Left renal pelvis (tissue), 4 donors: ENCODE data around the gene CDK17. TPM values are rescaled to one million over a fixed set of nuclear protein-coding genes. Genes with fewer than 3 reads are reported as not detected.

ENCODE experiments used
- DNase-seq, 4 donors: peaks; one replicate each; pipeline ENCODE4 v3.0.0-alpha.2; 2013; ENCODE audit warnings: low read depth in 4 of 4, low spot score in 3 of 4
- polyA plus RNA-seq, 4 donors: library from polyadenylated mRNA; unstranded; fragments of 120-200 nt; gene quantifications; one replicate each; pipeline ENCODE4 v1.2.1, GENCODE V29; 2013; ENCODE audit not compliant: insufficient read length in 4 of 4

Gene CDK17
- polyA plus RNA-seq, 4 donors: 30.3 to 44.1 (median 38.7) TPM

DNA sequence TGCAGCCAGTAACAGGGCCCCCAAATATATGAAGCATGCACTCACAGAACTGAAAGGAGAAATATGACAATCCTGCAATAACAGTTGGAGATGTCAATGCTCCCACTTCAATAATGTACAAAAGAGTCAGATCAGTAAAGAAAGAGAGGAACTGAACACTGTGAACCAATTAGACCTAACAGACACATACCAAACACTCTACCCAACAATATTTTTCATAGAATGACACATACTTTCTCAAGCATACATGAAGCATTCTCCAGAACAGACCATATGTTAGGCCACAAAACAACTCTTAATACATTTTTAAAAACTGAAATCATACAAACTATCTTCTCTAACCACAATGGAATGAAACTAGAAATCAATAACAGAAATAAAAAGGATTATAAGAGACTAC lies 125.9 kb downstream of the CDK17 start:
- DNase-seq: no peak

DNA sequence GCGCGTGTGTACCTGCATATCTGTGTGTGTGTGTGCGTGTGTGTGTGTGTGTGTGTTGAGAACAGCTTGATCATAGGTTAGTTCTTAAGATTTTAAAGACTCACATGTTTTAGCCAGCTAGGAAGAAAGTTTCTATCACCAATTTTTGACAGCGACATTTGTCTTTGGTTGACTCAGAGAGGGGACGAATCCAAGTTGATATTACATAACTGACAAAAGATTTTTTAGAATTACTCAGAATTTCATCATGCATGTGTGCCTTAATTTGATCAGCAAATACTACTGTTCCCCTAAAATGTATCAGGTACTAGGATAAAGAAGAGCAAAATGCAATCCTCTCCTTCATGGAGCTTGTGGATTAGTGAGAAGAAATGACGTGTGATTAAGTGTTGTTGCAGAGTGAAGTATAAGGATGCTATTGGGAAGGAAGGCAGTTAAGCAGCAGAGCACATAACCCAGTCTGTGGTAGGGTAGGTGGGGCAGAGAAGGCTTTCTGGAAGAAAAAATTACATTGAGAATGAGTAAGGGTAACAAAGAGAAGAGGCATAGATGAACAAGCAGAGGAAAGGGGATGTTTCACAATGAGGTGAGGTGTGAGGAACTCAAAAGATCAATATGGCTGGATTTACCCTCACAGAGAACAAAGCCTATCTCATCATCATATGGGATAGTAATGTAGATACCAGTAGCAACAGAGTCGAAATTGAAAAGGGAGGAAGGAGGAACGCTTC lies 128.6 kb downstream of the CDK17 start:
- no peak for DNase-seq

DNA sequence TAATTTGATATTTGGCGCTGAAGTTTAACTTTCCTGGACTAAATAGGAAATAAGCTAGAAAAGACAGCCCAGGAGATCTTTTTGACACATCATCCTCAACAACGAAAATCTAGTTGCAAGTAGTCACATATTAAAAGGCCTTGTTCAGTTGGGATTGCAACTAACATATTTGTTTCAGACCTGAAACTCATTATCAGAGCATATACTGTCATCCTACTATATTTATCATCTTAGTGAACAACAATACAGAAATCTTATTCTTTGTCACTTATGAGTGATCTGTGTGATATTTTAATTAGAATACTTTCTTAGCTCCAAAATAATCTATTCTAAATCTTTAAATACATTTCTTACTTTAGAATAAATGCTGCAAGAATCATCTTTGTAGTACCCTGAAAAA lies 134.0 kb downstream of the CDK17 start:
- DNase-seq: no peak

DNA sequence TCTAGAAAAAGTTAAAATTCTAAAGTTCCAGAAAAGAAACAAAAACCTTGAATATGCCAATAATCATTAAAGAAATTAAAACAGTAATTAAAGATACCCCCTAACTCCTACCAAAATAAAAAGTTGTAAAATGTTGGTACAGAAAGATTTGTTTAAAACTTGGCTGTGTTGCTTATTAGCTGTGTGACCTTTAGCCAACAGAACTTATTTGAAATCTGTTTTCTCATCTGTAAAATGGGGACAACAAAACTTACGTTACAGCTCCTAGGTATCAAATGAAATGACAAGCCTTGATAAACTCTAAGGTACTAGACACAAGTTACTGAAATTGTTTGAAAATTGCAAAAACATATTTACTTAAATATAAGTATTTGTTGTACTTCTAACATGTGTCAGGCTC lies 134.4 kb downstream of the CDK17 start:
- DNase-seq: no peak

DNA sequence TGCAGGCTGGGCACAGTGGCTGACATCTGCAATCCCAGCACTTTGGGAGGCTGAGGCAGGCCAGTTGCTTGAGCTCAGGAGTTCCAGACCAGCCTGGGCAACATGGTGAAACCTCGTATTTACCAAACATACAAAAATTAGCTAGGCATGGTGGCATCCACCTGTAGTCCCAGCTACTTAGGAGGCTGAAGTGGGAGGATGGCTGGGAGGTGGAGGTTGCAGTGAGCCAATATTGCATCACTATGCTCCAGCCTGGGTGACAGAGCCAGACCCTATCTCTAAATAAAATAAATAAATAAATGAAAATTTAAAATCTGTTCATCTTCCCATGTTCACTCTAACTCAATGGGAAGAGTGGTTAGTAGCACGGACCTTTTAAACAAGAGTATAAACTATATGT lies 134.8 kb downstream of the CDK17 start:
- no peak for DNase-seq

DNA sequence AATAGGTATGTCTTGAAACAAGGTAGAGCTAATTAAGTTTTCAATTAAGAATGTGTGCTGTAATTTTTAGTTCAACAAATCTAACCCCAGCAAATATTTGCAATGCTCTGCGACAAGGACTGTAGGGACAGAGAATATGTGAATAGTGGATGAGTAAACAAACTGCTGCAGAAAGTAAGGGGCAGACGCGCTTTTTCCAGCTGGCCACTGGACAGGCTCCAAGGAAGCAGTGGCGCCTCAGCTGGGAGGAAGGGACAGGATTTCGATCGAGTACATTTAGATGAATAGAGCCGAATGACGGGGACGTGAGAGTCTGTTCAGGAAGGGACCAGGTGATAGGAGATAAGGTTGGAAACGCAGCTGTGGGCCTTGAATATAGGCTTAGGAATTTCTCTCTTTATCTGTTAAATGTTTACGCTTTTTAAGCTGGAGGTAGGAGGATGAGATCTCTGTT lies 136.8 kb downstream of the CDK17 start:
- DNase-seq: no peak

DNA sequence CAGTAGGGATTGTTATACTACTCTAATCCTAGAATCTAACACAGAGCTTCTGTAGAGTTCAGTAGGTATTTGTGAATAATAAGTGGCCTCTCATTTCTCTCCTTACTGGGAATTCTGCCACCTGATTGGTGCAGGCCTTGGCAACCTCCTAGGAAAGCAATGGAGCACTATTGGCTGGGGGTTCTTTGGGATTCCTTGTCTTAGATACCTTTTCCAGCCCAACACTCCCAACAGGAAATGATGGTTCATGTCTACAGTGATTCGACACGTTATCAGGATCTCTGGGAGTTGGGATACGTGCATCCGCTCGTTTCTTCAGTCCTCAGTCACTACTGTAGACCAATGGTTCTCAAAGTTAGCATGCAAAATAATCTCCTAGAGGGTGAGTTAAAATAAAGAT lies 138.7 kb downstream of the CDK17 start:
- DNase-seq: no peak

DNA sequence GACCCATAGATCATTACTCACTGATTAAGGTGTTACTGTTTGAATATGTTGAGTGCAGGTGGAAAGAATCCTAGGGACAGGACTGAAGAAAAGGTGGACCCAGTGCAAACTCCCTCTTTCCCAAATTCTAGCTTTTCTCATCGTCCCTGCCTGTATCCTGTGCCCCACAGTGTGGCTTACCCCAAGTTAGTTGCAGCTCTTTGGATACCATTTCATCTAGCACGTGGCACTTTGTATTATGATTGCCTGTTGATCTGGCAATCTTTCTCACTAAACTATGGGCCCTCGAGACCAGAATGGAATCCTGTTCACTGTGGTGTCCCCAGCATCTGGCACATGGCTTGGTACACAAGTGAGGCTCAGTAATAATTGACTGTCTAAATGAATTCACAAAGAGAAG lies 139.6 kb downstream of the CDK17 start:
- no peak for DNase-seq

DNA sequence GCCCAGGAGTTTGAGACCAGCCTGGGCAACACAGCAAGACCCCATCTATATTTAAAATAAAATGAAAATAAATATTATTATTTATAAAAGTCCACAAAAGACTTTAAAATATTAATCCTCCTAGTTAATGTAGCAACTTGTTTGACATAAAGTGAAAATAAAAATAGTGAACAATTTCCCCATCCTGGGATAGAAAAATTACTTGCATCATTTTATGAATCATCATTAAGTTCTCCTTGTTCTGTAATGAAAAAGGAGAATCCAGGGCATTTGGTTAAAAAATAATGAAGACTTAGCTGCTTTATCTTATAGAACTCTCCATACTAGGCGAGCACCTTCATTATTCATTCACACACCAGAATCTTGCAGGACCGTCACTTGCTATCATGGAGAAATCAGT lies 140.0 kb downstream of the CDK17 start:
- DNase-seq: no peak

DNA sequence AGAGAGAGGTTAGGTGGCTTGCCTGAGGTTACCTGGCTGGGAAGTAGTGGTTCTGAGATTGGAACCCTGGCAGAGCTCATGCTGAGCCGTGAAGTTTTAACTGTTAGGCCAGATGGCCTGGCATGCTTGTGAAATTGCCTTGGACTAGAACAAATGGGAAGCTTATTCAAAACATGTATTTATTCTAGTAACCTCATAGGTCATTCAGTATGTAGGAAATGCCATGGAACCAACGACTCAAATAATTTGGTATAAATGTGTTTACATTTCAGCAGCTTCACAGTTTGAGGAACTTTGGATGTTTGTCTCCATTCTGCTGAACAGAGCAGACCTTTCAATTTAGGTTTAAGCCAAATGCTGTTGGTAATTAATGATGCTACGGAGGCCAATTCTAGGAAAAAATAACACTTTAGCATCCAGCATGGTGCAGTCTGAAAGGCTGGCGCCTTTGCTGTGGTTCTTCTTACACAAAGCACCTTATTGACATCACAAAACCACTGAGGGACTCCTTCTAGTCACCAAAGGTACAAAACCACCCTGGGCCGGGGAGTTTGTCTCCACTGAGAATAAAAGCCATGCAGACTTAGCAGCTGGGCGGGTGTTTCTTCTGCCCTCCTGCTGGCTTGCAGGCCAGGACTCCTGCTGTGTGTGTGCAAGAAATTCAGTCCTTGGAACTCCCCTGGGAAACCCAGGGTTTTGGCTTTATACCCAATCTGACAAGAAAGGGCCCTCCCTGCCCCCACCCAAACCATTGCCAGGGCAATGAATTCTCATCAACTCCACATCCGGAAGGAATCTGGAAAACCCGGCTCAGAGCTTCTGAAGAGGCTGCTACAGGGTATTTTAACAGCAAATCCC lies 141.9 kb downstream of the CDK17 start:
- no peak for DNase-seq

DNA sequence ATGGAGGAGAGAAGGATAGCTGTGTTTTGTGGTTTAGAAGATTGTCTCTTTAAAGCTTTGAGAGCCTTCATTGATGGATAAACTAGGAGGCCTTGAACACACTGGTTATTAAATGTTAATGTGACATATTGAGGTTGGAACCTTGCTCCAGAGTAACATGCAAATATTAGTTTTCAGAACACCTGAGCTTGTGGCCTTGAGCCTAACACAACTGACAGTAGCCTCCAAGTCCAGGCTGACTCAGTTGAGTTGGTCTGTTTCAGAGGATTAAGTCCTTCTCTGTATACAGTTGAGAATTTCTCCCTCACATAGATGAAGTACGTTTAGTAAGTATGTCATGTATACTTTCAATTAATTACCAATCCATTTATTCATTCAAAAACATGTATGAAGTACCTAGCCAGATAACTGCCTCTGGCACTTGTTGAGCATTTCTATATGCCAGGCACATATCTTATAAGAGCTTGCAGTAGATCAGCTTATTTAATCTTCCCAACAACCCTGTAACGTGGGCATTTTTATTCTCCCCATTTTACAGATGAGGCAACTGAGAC lies 142.6 kb downstream of the CDK17 start:
- no peak for DNase-seq

DNA sequence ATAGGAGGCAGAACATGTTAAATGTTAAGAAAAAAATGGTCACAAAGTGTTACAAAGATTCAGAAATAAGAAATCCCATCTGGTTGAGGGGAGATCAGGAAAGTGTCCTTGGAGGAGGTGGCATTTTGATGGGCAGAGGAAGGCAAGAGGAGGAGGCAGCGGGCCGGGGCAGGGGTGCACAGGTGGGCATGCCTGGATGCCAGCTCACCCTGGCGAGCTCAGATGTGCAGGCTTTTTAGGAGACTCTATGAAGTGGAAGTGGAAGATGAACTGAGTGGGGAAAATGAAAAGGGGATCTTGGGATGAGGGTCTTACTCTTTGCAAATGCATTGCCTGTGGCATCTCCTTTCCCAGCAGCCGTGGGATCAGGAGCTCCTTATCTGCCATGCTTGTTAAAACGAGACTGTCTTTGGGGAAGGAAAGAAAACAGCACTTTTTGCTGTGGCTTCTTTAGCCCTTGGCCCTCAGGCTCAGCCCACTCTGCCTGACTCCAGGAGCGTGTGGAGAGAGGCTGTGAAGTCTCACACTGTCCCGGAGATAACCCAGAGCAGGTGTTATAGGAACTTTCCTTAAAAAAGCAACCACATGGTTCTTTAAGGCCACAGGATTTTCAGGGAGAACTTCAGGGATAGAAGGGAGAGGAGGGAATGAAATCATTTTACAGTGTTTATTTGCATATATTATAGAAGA lies 143.4 kb downstream of the CDK17 start:
- DNase-seq: no peak

DNA sequence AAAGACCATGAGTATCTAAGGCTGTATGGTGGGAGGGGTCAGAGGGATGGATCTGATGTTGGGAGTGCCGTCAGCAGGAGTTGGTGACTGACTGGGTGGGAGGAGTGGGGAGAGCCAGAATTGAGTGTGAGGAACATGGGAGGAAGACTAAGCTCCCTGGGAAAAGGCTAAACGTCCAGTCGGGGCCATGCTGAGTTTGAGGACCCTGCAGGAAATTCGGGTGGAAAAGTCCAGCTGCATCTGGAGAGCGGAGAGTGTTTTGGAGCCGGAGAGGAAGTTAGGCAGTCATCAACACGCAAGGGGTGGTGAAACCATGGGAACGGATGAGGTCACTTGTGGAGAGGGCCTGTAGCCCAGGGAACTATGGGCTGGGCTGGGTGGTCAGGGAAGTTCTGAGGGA lies 145.2 kb downstream of the CDK17 start:
- no peak for DNase-seq

DNA sequence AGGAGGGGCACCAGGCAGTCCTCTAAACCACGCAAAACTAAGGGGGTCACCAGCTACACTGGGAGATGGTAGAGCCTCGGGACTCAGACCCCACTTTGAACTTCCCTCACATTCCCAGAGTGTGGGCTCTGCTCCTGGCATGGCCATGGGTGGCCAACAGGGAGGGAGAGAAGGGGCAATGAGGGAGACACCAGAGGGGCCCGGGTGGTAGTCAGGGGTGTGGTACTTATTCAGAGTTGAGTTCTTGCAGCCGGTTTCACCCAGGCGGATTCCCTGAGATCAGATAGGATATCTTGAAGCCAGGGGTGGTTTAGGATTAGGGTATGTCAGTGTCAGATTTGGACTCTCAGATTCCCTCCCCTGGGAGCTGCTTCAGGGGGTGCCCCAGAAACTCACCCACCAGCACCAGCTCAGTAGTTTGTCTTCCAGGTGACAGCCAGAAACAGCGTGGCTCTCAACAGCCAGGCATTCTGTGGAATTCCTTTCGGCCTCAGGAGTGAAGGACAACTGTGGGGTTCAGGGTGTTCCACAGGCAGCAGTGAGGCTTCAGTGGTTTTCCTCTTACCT lies 150.0 kb downstream of the CDK17 start:
- DNase-seq: no peak

DNA sequence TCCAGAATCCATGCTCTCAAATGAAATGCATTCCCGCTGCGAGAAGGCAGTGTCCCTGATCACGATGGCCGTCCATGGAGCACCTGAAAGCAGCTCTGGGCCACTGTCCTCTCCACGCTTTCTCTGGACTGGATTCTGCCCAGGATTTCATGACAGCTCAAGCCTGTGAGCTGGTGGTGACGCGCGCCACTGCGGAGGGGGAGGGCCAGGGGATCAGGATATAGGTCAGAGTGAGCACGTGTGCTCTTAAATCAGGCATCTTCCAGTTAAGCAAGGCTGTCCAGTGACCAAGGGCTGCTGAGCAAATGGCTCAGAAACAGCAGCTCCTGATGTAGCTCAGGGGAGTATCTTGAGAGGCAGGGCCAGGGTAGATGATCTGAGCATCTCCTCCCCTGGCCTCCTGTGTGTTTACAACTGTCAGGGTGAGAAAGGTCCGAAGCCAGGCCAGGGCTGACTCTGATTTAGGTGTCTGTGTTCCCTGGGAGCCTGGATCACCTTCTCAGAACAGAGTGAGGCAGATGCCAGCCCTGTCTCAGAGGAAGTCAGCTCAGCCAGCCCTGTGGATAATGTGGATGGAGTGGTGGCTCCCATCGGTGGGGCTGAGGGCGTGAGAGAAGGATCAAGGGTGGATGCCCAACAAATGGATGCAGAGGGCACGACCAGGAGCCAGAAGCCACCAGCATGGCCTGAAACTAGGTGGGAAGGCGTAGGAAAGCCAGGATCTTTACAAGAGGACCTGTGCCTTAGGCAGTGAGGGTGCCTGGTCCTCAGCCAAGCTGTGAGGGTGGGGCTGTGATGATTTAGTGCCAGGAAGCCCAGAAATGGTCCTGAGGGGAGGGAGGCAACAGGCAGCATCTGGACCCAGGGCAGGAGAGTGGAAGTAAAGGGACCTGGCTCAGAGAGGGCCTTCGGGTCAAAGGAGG lies 150.8 kb downstream of the CDK17 start:
- DNase-seq: peak in 3 of 4 donors; percentile 27 to 65 (median 29)

DNA sequence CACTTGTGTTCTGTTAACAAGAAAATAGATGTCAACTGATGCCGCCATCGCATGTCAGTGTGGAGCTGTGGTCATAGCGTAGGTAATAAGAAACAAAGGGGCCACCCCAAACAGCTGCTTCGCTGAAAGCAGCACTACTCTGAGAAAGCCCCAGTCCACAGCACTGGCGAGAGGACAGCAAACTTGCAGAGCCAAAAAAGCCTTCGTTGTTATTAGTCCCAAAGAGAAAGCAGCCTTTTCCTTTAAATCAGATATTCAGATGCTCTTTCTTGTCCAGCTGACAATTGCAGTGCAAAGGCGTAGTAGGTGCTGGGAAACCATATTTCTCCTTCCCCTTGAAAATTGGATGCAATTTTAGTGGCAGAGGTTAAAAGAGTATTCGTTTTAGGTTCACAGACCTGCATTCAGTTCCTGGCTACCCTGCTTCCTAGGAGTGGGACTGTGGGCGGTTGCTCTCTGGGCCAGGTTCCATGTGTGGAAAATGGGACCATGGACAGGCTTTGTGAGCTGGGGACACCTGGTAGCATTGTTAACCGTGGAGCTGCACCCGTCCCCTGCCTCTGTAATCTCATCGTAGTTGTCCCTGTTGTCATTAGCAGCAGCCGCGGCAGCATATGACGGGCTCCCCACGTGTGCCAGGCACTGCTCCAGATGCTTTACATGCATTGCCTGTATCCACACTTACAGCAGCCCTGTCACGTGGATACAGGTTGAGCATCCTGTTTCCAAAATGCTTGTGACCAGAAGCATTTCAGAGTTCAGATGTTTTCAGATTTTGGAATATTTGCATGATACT lies 151.9 kb downstream of the CDK17 start:
- no peak for DNase-seq

DNA sequence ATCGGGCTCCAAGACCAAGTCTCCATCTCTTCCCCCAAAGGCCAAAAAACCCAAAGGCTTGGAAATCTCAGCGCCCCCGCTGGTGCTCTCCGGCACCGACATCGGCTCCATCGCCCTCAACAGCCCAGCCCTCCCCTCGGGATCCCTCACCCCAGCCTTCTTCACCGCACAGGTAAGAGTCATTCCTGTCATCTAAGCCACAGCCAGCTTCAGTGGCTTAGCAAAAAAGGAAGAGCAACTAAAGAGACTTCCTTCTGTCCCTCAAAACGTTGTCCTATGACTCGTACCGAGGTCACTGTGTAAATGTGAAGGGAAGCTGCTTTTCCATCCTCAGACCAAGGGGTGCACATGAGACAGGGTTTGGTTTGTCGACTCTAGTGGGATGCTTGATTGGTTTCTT lies 152.7 kb downstream of the CDK17 start:
- no peak for DNase-seq

DNA sequence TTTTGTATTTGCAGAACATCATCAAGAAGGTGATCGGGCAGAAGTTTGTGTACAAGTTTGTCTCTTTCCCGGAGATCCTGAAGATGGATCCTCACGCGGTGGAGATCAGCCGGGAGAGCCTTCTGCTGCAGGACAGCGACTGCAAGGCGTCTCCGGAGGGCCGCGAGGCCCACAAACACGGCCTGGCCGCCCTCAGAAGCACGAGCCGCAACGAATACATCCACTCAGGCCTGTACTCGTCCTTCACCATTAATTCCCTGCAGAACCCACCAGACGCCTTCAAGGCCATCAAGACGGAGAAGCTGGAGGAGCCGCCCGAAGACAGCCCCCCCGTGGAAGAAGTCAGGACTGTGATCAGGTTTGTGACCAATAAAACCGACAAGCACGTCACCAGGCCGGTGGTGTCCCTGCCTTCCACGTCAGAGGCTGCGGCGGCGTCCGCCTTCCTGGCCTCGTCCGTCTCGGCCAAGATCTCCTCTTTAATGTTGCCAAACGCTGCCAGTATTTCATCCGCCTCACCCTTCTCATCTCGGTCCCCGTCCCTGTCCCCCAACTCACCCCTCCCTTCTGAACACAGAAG lies 153.2 kb downstream of the CDK17 start:
- DNase-seq: no peak

DNA sequence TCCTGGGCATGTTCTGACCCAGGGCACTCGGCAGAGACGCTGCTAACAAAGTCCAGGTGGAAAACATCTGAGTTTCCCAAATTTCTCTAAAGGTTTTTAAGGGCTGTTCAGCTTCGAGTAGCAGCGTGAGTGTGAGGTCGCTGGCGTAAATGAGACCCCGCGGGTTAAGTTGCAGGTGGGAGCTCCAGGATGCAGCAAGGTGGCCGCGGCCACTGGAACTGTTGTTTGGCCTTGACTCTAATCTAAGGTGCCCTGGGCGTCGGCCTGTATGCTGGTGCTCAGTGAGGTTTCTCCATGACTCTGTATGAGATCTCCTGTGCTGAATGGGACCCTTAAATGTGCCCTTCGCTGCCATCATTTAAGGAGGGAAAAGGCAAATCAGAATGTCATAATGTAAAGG lies 155.4 kb downstream of the CDK17 start:
- DNase-seq: no peak
